Measurements from ENCODE around the gene PICK1.

The PICK1 gene

GRCh38 chr22:38049812-38050619, 7.2 kb upstream of the PICK1 start:
- DNase-seq (ENCODE audit: low read depth in 2 of 2): no peak

GRCh38 chr22:38050720-38051119, 6.5 kb upstream of the PICK1 start:
- no peak for DNase-seq (ENCODE audit: low read depth in 2 of 2)

- no peak for DNase-seq (ENCODE audit: low read depth in 2 of 2)
Observed at GRCh38 chr22:38051261-38051660, 5.9 kb upstream of the PICK1 start.

GRCh38 chr22:38051900-38052862, 5.0 kb upstream of the PICK1 start:
- peak; percentile 48 to 57 for DNase-seq (ENCODE audit: low read depth in 2 of 2)

- no peak for DNase-seq (ENCODE audit: low read depth in 2 of 2)
Observed at GRCh38 chr22:38062791-38063190, 5.6 kb downstream of the PICK1 start.

GRCh38 chr22:38065539-38065938, 8.3 kb downstream of the PICK1 start:
- DNase-seq (ENCODE audit: low read depth in 2 of 2): no peak

- no peak for DNase-seq (ENCODE audit: low read depth in 2 of 2)
Observed at GRCh38 chr22:38066381-38067027, 9.3 kb downstream of the PICK1 start.

GRCh38 chr22:38067028-38067415, 9.8 kb downstream of the PICK1 start:
- DNase-seq (ENCODE audit: low read depth in 2 of 2): no peak

GRCh38 chr22:38067761-38068360, 10.7 kb downstream of the PICK1 start:
- no peak for DNase-seq (ENCODE audit: low read depth in 2 of 2)

- DNase-seq (ENCODE audit: low read depth in 2 of 2): no peak
Observed at GRCh38 chr22:38068641-38069371, 11.6 kb downstream of the PICK1 start.

- no peak for DNase-seq (ENCODE audit: low read depth in 2 of 2)
Observed at GRCh38 chr22:38069372-38070249, 12.4 kb downstream of the PICK1 start.

GRCh38 chr22:38070250-38070921, 13.2 kb downstream of the PICK1 start:
- no peak for DNase-seq (ENCODE audit: low read depth in 2 of 2)

- DNase-seq (ENCODE audit: low read depth in 2 of 2): no peak
Observed at GRCh38 chr22:38071421-38072321, 14.5 kb downstream of the PICK1 start.

GRCh38 chr22:38072322-38073149, 15.3 kb downstream of the PICK1 start:
- no peak for DNase-seq (ENCODE audit: low read depth in 2 of 2)

- DNase-seq (ENCODE audit: low read depth in 2 of 2): no peak
Observed at GRCh38 chr22:38073150-38074130, 16.2 kb downstream of the PICK1 start.
